Liver (tissue), 9 donors: ENCODE measurements around the gene AIDA. TPM values are rescaled to one million over a fixed set of nuclear protein-coding genes. Genes with fewer than 3 reads are reported as not detected.

Experiments
- DNase-seq: peaks from one replicate; pipeline ENCODE4 v3.0.0-alpha.2; 2017; ENCODE audit warnings: low spot score
- H3K27ac ChIP-seq, 2 donors: one replicate each; pipeline ENCODE4 v1.7.0; 2013; ENCODE audit warnings: inconsistent platforms in 2 of 2, low read length in 2 of 2, control low read depth in 1 of 2, low read depth in 1 of 2, mild to moderate bottlenecking in 1 of 2
- H3K27me3 ChIP-seq, 4 donors: one replicate each; pipeline versions ENCODE4 v1.6.1 to v1.7.0; 2013; ENCODE audit warnings: low read length in 3 of 4, inconsistent platforms in 1 of 4, mild to moderate bottlenecking in 1 of 4, moderate library complexity in 1 of 4; ENCODE audit not compliant: control insufficient read depth in 4 of 4, insufficient read depth in 4 of 4
- H3K36me3 ChIP-seq, 4 donors: one replicate each; pipeline versions ENCODE4 v1.6.1 to v1.7.0; 2013; ENCODE audit warnings: low read length in 3 of 4, mild to moderate bottlenecking in 3 of 4, low read depth in 1 of 4, moderate library complexity in 1 of 4; ENCODE audit not compliant: control insufficient read depth in 4 of 4, insufficient read depth in 3 of 4
- H3K4me1 ChIP-seq, 4 donors: one replicate each; pipeline versions ENCODE4 v1.6.1 to v1.7.0; 2013; ENCODE audit warnings: low read length in 3 of 4, mild to moderate bottlenecking in 3 of 4, moderate library complexity in 1 of 4; ENCODE audit not compliant: control insufficient read depth in 4 of 4, insufficient read depth in 4 of 4
- H3K4me3 ChIP-seq, 3 donors: one replicate each; pipeline versions ENCODE4 v1.6.1 to v1.7.0; 2013; ENCODE audit warnings: low read length in 3 of 3, control low read depth in 1 of 3, low read depth in 1 of 3, mild to moderate bottlenecking in 1 of 3
- H3K9ac ChIP-seq, 2 donors: one replicate each; pipeline ENCODE4 v1.7.0; 2013; ENCODE audit warnings: low read length in 2 of 2, mild to moderate bottlenecking in 2 of 2, moderate library complexity in 2 of 2, control low read depth in 1 of 2, low read depth in 1 of 2
- H3K9me3 ChIP-seq, 4 donors: one replicate each; pipeline versions ENCODE4 v1.6.1 to v1.7.0; 2013; ENCODE audit warnings: low read length in 3 of 4; ENCODE audit not compliant: control insufficient read depth in 4 of 4
- ATF3 ChIP-seq: IDR thresholded peaks from 2 replicates; pipeline ENCODE4 v1.6.1; 2016; ENCODE audit warnings: antibody characterized with exemption
- EGR1 ChIP-seq, 2 donors: IDR thresholded peaks; 2 replicates each; pipeline ENCODE4 v1.6.1; 2016 to 2018; ENCODE audit warnings: antibody characterized with exemption in 2 of 2, low read depth in 2 of 2
- FOXA2 ChIP-seq: IDR thresholded peaks from 2 replicates; pipeline ENCODE4 v1.6.1; 2016; ENCODE audit warnings: antibody characterized with exemption
- GABPA ChIP-seq, 2 donors: IDR thresholded peaks in 1 of 2; conservative IDR thresholded peaks in 1 of 2; 2 replicates each; pipeline ENCODE4 v1.6.1; 2016; ENCODE audit warnings: antibody characterized with exemption in 2 of 2, mild to moderate bottlenecking in 1 of 2, moderate library complexity in 1 of 2
- HNF4A ChIP-seq, 2 donors: conservative IDR thresholded peaks; 2 replicates each; pipeline ENCODE4 v1.6.1; 2016; ENCODE audit warnings: antibody characterized with exemption in 2 of 2, mild to moderate bottlenecking in 2 of 2
- HNF4G ChIP-seq: IDR thresholded peaks from 2 replicates; pipeline ENCODE4 v1.6.1; 2016; ENCODE audit warnings: antibody characterized with exemption
- JUND ChIP-seq, 2 donors: IDR thresholded peaks; 2 replicates each; pipeline ENCODE4 v1.6.1; 2016; ENCODE audit warnings: antibody characterized with exemption in 2 of 2
- NR2F2 ChIP-seq: IDR thresholded peaks from 2 replicates; pipeline ENCODE4 v1.6.1; 2016; ENCODE audit warnings: antibody characterized with exemption
- RAD21 ChIP-seq, 2 donors: IDR thresholded peaks; 2 replicates each; pipeline ENCODE4 v1.6.1; 2016; ENCODE audit warnings: antibody characterized with exemption in 2 of 2, mild to moderate bottlenecking in 2 of 2
- RXRA ChIP-seq, 2 donors: IDR thresholded peaks; 2 replicates each; pipeline ENCODE4 v1.6.1; 2017 to 2018; ENCODE audit warnings: antibody characterized with exemption in 2 of 2, mild to moderate bottlenecking in 1 of 2
- SP1 ChIP-seq: IDR thresholded peaks from 2 replicates; pipeline ENCODE4 v1.6.1; 2018; ENCODE audit warnings: antibody characterized with exemption, mild to moderate bottlenecking
- TAF1 ChIP-seq: conservative IDR thresholded peaks from 2 replicates; pipeline ENCODE4 v1.6.1; 2016; ENCODE audit warnings: antibody characterized with exemption, mild to moderate bottlenecking
- YY1 ChIP-seq: IDR thresholded peaks from 2 replicates; pipeline ENCODE4 v1.6.1; 2016; ENCODE audit warnings: antibody characterized with exemption, mild to moderate bottlenecking
- WGBS: extraction: QIAGEN DNeasy Blood & Tissue Kit; methylation state at CpG from one replicate; pipeline ENCODE4 v1.1.7; 2013; 5-methylcytosine and 5-hydroxymethylcytosine counted together
- polyA plus RNA-seq, 2 donors: library from polyadenylated mRNA; stranded (reverse) in 1 of 2; unstranded in 1 of 2; fragments of 200-250 nt in 1 of 2; fragments of >200 nt in 1 of 2; fragmentation: Nextera tagmentation in 1 of 2; extraction: Ambion mirVana in 1 of 2; gene quantifications; one replicate each; pipeline versions ENCODE4 v1.2.1 to v1.2.3, GENCODE V29; 2013 to 2015
- total RNA-seq, 2 donors: library from RNA; depleted of rRNA; stranded (reverse); fragments of >200 nt; gene quantifications; one replicate each; pipeline ENCODE4 v1.2.3, GENCODE V29; 2014
- TF ChIP-seq, protein P1 (sequence below): IDR thresholded peaks from 2 replicates; pipeline ENCODE4 v1.6.1; 2016; ENCODE audit warnings: antibody characterized with exemption
- TF ChIP-seq, protein P2 (sequence below): fragments of 150-350 bp; IDR thresholded peaks from 2 replicates; pipeline ENCODE4 v1.5.1; 2017; ENCODE audit warnings: improper control_type of control experiment, low read depth, low read length; ENCODE audit not compliant: missing input control
- TF ChIP-seq, protein P3 (sequence below): IDR thresholded peaks from 2 replicates; pipeline ENCODE4 v1.6.1; 2016; ENCODE audit warnings: antibody characterized with exemption
- donor health status: healthy.
- donor health status: healthy.
- donor health status: healthy.
- donor health status: healthy.
- donor health status: healthy.

Gene AIDA
- total and polyA plus RNA-seq, 4 donors, result 9.3 to 48.2 (median 21.5) TPM

- H3K9ac ChIP-seq, result no peak overlapping the region
- H3K9me3 ChIP-seq, result no peaks in the 10 kb centered on the region
- no peaks in the 10 kb centered on the region for H3K27me3 ChIP-seq
- 96% methylated on average over 8 of the region's 8 CpGs for WGBS
- no peak for TF ChIP-seq FOXA2
- no peak for TF ChIP-seq YY1
- no peak for TF ChIP-seq HNF4A (conservative IDR thresholded peaks at IDR 0.05)
- TF ChIP-seq, protein P1, sequence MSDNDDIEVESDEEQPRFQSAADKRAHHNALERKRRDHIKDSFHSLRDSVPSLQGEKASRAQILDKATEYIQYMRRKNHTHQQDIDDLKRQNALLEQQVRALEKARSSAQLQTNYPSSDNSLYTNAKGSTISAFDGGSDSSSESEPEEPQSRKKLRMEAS, result no peak
- TF ChIP-seq EGR1 (IDR thresholded peaks at IDR 0.05; ENCODE audit: low read depth in 2 of 2), result no peak
- TF ChIP-seq HNF4G, result no peak
- H3K4me1 ChIP-seq, result no peaks in the 10 kb centered on the region
- H3K27ac ChIP-seq, result no peak overlapping the region
- peaks cover 0 to 2% (median 0%) of the 10 kb centered on the region in 4 donors for H3K36me3 ChIP-seq
- DNase-seq, result no peak
- no peak overlapping the region for H3K4me3 ChIP-seq
These were observed 15.6 kb downstream of the AIDA start for GRCh38 chr1:222696741-222697140.

GRCh38 chr1:222694927-222695326 is 17.4 kb downstream of the AIDA start:
- Histone ChIP-seq H3K36me3 (peaks cover 0 to 5% (median 0%) of the 10 kb centered on the region in 4 donors), H3K27me3 (no peaks in the 10 kb centered on the region), H3K4me3 (no peak overlapping the region), H3K4me1 (no peaks in the 10 kb centered on the region), H3K9me3 (no peaks in the 10 kb centered on the region), H3K27ac (no peak overlapping the region), H3K9ac (no peak overlapping the region)
- DNase-seq, result no peak
- WGBS, result 92% methylated on average over 5 of the region's 5 CpGs
- TF ChIP-seq TAF1 (no peak), EGR1 (IDR thresholded peaks at IDR 0.05; ENCODE audit: low read depth in 2 of 2) (no peak), GABPA (IDR thresholded peaks at IDR 0.05 in 1 of 2, conservative IDR thresholded peaks at IDR 0.05 in 1 of 2) (no peak), JUND (IDR thresholded peaks at IDR 0.05) (no peak), ATF3 (no peak), FOXA2 (no peak), YY1 (no peak), HNF4A (conservative IDR thresholded peaks at IDR 0.05) (no peak), RXRA (IDR thresholded peaks at IDR 0.05) (no peak)
- TF ChIP-seq, protein P2, sequence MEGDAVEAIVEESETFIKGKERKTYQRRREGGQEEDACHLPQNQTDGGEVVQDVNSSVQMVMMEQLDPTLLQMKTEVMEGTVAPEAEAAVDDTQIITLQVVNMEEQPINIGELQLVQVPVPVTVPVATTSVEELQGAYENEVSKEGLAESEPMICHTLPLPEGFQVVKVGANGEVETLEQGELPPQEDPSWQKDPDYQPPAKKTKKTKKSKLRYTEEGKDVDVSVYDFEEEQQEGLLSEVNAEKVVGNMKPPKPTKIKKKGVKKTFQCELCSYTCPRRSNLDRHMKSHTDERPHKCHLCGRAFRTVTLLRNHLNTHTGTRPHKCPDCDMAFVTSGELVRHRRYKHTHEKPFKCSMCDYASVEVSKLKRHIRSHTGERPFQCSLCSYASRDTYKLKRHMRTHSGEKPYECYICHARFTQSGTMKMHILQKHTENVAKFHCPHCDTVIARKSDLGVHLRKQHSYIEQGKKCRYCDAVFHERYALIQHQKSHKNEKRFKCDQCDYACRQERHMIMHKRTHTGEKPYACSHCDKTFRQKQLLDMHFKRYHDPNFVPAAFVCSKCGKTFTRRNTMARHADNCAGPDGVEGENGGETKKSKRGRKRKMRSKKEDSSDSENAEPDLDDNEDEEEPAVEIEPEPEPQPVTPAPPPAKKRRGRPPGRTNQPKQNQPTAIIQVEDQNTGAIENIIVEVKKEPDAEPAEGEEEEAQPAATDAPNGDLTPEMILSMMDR, result no peak
- TF ChIP-seq, protein P1, result no peak
- TF ChIP-seq, protein P3, sequence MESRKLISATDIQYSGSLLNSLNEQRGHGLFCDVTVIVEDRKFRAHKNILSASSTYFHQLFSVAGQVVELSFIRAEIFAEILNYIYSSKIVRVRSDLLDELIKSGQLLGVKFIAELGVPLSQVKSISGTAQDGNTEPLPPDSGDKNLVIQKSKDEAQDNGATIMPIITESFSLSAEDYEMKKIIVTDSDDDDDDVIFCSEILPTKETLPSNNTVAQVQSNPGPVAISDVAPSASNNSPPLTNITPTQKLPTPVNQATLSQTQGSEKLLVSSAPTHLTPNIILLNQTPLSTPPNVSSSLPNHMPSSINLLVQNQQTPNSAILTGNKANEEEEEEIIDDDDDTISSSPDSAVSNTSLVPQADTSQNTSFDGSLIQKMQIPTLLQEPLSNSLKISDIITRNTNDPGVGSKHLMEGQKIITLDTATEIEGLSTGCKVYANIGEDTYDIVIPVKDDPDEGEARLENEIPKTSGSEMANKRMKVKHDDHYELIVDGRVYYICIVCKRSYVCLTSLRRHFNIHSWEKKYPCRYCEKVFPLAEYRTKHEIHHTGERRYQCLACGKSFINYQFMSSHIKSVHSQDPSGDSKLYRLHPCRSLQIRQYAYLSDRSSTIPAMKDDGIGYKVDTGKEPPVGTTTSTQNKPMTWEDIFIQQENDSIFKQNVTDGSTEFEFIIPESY, result no peak

GRCh38 chr1:222691016-222691415 is 21.3 kb downstream of the AIDA start:
- Histone ChIP-seq H3K36me3 (peaks cover 2 to 12% (median 11%) of the 10 kb centered on the region in 4 donors), H3K4me1 (no peaks in the 10 kb centered on the region), H3K9ac (no peak overlapping the region), H3K27ac (no peak overlapping the region), H3K27me3 (no peaks in the 10 kb centered on the region), H3K9me3 (no peaks in the 10 kb centered on the region), H3K4me3 (no peak overlapping the region)
- 98% methylated on average over 1 of the region's 1 CpG for WGBS
- no peak for DNase-seq
- no peak for TF ChIP-seq ATF3
- TF ChIP-seq SP1, result no peak
- TF ChIP-seq EGR1 (IDR thresholded peaks at IDR 0.05; ENCODE audit: low read depth in 2 of 2), result no peak
- no peak for TF ChIP-seq FOXA2
- TF ChIP-seq HNF4G, result no peak
- TF ChIP-seq HNF4A (conservative IDR thresholded peaks at IDR 0.05), result no peak
- TF ChIP-seq JUND (IDR thresholded peaks at IDR 0.05), result no peak
- no peak for TF ChIP-seq RAD21 (IDR thresholded peaks at IDR 0.05)
- no peak for TF ChIP-seq RXRA (IDR thresholded peaks at IDR 0.05)
- TF ChIP-seq, protein P3, result no peak
- no peak for TF ChIP-seq GABPA (IDR thresholded peaks at IDR 0.05 in 1 of 2, conservative IDR thresholded peaks at IDR 0.05 in 1 of 2)
- TF ChIP-seq NR2F2, result no peak
